ENCODE measurements around the gene CERK. TPM values are rescaled to one million over a fixed set of nuclear protein-coding genes. Genes with fewer than 3 reads are reported as not detected.

Gene CERK
- total and polyA plus RNA-seq, 2 of the 13 experiments (the other 11 are each of a cell fraction or from before 2014, with no cell fraction given), result 40.3 to 41.9 TPM

- TF ChIP-seq TRIM22 (IDR thresholded peaks at IDR 0.05), result no peak
- no peak for TF ChIP-seq ZNF512B (CRISPR knock-in tag; IDR thresholded peaks at IDR 0.05; ENCODE audit: borderline replicate concordance)
- peak; percentile 68 for TF ChIP-seq PATZ1 (CRISPR knock-in tag; IDR thresholded peaks at IDR 0.05)
- peak; percentile 87 for TF ChIP-seq ATF2 (CRISPR knock-in tag; IDR thresholded peaks at IDR 0.05)
- TF ChIP-seq KLF16 (CRISPR knock-in tag; IDR thresholded peaks at IDR 0.05), result peak in 1 of 2 experiments; percentile 69; a peak in 1 of 4 replicates
- TF ChIP-seq E2F2 (CRISPR knock-in tag; IDR thresholded peaks at IDR 0.05; ENCODE audit: borderline replicate concordance), result no peak
- TF ChIP-seq PRPF4 (IDR thresholded peaks at IDR 0.05; ENCODE audit: low read depth, low read length, poor library complexity, severe bottlenecking), result no peak
- TF ChIP-seq NFIB (CRISPR knock-in tag; IDR thresholded peaks at IDR 0.05; ENCODE audit: borderline replicate concordance), result no peak
- no peak for TF ChIP-seq RFX3 (CRISPR knock-in tag; IDR thresholded peaks at IDR 0.05)
- TF ChIP-seq NR2F6 (IDR thresholded peaks at IDR 0.05), result peak; percentile 97
- peak; percentile 99 for TF ChIP-seq NR2F6 (CRISPR knock-in tag; IDR thresholded peaks at IDR 0.05)
- TF ChIP-seq HNF4A (CRISPR knock-in tag; IDR thresholded peaks at IDR 0.05), result peak; percentile 92
- no peak for TF ChIP-seq ZSCAN9 (CRISPR knock-in tag; IDR thresholded peaks at IDR 0.05; ENCODE audit: borderline replicate concordance)
- no peak for TF ChIP-seq ZNF781 (CRISPR knock-in tag; IDR thresholded peaks at IDR 0.05; ENCODE audit: borderline replicate concordance, not compliant biosample characterization)
- peak; percentile 91 for TF ChIP-seq ZBTB7A (CRISPR knock-in tag; IDR thresholded peaks at IDR 0.05)
- TF ChIP-seq THAP11 (CRISPR knock-in tag; IDR thresholded peaks at IDR 0.05), result peak; percentile 67
- peak; percentile 96 for TF ChIP-seq ZNF281 (CRISPR knock-in tag; IDR thresholded peaks at IDR 0.05; ENCODE audit: borderline replicate concordance)
Measured at GRCh38 chr22:46652081-46652846, 85.8 kb downstream of the CERK start (continued).

Measured in HepG2 (cell line).